ENCODE measurements around the gene DOCK11.

DNA sequence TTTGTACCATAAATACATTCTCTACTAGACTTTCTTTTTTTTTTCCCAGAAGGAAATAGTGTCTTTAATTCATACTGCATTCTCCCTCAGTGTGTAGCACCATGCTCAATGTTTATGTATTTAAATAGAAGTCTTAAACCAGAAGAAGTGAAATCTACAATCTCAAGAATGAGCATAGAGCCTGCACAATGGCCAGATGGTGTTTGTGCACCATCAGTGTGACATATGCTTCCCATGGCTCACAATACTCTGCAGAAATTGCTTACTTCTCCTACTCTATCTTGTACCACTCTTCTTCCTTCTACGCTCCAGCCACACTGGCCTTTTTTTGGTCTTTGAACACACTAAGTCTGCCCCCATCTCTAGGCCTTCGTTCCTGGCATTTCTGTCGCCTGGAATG lies 2.6 kb upstream of the DOCK11 start:
- TF ChIP-seq GFI1B (tag by site-specific recombination; IDR thresholded peaks at IDR 0.05) (no peak), ZNF530 (tag by site-specific recombination; IDR thresholded peaks at IDR 0.05; ENCODE audit: low read depth) (no peak), ZNF10 (tag by site-specific recombination; IDR thresholded peaks at IDR 0.05) (no peak), ZNF24 (tag by site-specific recombination; IDR thresholded peaks at IDR 0.05) (no peak)
- TF ChIP-seq, protein P1, sequence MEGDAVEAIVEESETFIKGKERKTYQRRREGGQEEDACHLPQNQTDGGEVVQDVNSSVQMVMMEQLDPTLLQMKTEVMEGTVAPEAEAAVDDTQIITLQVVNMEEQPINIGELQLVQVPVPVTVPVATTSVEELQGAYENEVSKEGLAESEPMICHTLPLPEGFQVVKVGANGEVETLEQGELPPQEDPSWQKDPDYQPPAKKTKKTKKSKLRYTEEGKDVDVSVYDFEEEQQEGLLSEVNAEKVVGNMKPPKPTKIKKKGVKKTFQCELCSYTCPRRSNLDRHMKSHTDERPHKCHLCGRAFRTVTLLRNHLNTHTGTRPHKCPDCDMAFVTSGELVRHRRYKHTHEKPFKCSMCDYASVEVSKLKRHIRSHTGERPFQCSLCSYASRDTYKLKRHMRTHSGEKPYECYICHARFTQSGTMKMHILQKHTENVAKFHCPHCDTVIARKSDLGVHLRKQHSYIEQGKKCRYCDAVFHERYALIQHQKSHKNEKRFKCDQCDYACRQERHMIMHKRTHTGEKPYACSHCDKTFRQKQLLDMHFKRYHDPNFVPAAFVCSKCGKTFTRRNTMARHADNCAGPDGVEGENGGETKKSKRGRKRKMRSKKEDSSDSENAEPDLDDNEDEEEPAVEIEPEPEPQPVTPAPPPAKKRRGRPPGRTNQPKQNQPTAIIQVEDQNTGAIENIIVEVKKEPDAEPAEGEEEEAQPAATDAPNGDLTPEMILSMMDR (tag by site-specific recombination; IDR thresholded peaks at IDR 0.05): no peak
- TF ChIP-seq, protein P2, sequence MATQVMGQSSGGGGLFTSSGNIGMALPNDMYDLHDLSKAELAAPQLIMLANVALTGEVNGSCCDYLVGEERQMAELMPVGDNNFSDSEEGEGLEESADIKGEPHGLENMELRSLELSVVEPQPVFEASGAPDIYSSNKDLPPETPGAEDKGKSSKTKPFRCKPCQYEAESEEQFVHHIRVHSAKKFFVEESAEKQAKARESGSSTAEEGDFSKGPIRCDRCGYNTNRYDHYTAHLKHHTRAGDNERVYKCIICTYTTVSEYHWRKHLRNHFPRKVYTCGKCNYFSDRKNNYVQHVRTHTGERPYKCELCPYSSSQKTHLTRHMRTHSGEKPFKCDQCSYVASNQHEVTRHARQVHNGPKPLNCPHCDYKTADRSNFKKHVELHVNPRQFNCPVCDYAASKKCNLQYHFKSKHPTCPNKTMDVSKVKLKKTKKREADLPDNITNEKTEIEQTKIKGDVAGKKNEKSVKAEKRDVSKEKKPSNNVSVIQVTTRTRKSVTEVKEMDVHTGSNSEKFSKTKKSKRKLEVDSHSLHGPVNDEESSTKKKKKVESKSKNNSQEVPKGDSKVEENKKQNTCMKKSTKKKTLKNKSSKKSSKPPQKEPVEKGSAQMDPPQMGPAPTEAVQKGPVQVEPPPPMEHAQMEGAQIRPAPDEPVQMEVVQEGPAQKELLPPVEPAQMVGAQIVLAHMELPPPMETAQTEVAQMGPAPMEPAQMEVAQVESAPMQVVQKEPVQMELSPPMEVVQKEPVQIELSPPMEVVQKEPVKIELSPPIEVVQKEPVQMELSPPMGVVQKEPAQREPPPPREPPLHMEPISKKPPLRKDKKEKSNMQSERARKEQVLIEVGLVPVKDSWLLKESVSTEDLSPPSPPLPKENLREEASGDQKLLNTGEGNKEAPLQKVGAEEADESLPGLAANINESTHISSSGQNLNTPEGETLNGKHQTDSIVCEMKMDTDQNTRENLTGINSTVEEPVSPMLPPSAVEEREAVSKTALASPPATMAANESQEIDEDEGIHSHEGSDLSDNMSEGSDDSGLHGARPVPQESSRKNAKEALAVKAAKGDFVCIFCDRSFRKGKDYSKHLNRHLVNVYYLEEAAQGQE (tag by site-specific recombination; IDR thresholded peaks at IDR 0.05): no peak
- TF ChIP-seq, protein P3, sequence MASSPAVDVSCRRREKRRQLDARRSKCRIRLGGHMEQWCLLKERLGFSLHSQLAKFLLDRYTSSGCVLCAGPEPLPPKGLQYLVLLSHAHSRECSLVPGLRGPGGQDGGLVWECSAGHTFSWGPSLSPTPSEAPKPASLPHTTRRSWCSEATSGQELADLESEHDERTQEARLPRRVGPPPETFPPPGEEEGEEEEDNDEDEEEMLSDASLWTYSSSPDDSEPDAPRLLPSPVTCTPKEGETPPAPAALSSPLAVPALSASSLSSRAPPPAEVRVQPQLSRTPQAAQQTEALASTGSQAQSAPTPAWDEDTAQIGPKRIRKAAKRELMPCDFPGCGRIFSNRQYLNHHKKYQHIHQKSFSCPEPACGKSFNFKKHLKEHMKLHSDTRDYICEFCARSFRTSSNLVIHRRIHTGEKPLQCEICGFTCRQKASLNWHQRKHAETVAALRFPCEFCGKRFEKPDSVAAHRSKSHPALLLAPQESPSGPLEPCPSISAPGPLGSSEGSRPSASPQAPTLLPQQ (tag by site-specific recombination; IDR thresholded peaks at IDR 0.05): no peak
- TF ChIP-seq, protein P4, sequence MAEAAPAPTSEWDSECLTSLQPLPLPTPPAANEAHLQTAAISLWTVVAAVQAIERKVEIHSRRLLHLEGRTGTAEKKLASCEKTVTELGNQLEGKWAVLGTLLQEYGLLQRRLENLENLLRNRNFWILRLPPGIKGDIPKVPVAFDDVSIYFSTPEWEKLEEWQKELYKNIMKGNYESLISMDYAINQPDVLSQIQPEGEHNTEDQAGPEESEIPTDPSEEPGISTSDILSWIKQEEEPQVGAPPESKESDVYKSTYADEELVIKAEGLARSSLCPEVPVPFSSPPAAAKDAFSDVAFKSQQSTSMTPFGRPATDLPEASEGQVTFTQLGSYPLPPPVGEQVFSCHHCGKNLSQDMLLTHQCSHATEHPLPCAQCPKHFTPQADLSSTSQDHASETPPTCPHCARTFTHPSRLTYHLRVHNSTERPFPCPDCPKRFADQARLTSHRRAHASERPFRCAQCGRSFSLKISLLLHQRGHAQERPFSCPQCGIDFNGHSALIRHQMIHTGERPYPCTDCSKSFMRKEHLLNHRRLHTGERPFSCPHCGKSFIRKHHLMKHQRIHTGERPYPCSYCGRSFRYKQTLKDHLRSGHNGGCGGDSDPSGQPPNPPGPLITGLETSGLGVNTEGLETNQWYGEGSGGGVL (tag by site-specific recombination; IDR thresholded peaks at IDR 0.05): no peak

Measured in HEK293 (cell line).